Progenitor cell of endocrine pancreas (in vitro differentiated cells): ENCODE data around the gene ADAMTS17. TPM values are rescaled to one million over a fixed set of nuclear protein-coding genes. Genes with fewer than 3 reads are reported as not detected.

Source experiments
- DNase-seq: peaks from one replicate; pipeline ENCODE4 v3.0.0; 2021; ENCODE audit warnings: low spot score; ENCODE audit not compliant: unreplicated experiment
- H3K27ac Mint-ChIP-seq: 2 replicates; pipeline ENCODE4 v1.8.0; 2021; ENCODE audit warnings: mild to moderate bottlenecking, moderate library complexity, mixed read lengths
- H3K27me3 Mint-ChIP-seq: 2 replicates; pipeline ENCODE4 v1.8.0; 2021; ENCODE audit warnings: mixed read lengths
- H3K36me3 Mint-ChIP-seq: 2 replicates; pipeline ENCODE4 v1.8.0; 2022; ENCODE audit warnings: mixed read lengths; ENCODE audit not compliant: insufficient read depth
- H3K4me1 Mint-ChIP-seq: 2 replicates; pipeline ENCODE4 v1.8.0; 2021; ENCODE audit warnings: low read depth, mixed read lengths
- H3K4me3 Mint-ChIP-seq: 2 replicates; pipeline ENCODE4 v1.8.0; 2021; ENCODE audit warnings: low read depth, mild to moderate bottlenecking, moderate library complexity, mixed read lengths
- H3K9me3 Mint-ChIP-seq: 2 replicates; pipeline ENCODE4 v1.8.0; 2021; ENCODE audit warnings: low read depth, mixed read lengths
- CTCF ChIP-seq: fragments of 200-600 bp; sonication (generic); IDR thresholded peaks from one replicate; pipeline ENCODE4 v1.5.0; 2021; ENCODE audit warnings: antibody characterized with exemption, mild to moderate bottlenecking; ENCODE audit not compliant: unreplicated experiment
- total RNA-seq: library from RNA; stranded (reverse); gene quantifications from 2 replicates; pipeline ENCODE4 v1.2.1, GENCODE V29; 2021

Gene ADAMTS17
- total RNA-seq, 1 donor from 2014 or later = 3.5 TPM

DNA sequence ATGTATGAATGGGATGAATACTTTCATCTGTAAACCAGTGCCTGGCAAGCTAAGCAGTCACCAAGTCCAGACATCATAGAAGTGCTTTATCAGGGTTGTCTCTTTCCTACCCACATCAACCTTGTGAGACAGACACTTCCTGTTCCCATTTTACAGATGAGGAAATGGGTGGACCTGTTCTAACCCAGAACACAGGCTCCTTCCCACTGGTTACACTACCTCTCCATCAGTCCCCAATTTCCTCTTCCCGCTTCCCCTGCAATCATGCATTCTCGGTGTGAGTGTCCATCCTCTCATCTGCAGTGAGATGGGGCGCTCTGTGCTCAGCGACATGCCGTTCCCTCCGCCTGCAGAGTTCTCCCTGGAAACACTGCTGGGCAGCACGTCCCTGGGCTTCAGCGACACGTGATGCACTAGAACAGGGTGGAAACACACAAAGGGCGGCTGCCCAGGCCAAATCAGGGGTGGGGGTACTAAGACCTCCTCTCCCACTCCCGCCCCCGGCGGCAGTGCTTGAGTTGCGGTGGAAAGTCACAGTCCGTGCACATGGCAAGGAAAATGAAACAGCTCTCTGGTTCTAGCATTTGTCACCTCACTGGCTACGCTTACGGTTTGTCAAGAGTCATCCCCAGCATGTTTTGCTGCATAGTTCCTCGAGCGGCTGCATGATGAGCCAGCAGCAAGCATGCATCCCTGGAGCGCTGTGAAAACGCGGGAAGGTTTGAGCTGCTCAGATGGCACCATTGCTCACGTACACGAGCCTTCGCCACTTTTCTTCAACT lies 201.1 kb downstream of the ADAMTS17 start:
- Mint-ChIP-seq H3K36me3 (no peaks in the 10 kb centered on the region), H3K4me1 (no peaks in the 10 kb centered on the region), H3K27ac (no peak overlapping the region), H3K9me3 (no peaks in the 10 kb centered on the region), H3K4me3 (no peak overlapping the region), H3K27me3 (peaks cover 6% of the 10 kb centered on the region)
- DNase-seq = no peak
- no peak for TF ChIP-seq CTCF

- Mint-ChIP-seq H3K27ac (no peak overlapping the region), H3K9me3 (no peaks in the 10 kb centered on the region), H3K4me3 (no peak overlapping the region), H3K27me3 (peaks cover 18% of the 10 kb centered on the region), H3K36me3 (no peaks in the 10 kb centered on the region), H3K4me1 (no peaks in the 10 kb centered on the region)
- no peak for TF ChIP-seq CTCF
- no peak for DNase-seq
These were observed 207.2 kb downstream of the ADAMTS17 start for GRCh38 chr15:100134586-100134985.

- H3K9me3 Mint-ChIP-seq = no peaks in the 10 kb centered on the region
- no peaks in the 10 kb centered on the region for H3K36me3 Mint-ChIP-seq
- no peaks in the 10 kb centered on the region for H3K4me1 Mint-ChIP-seq
- H3K27ac Mint-ChIP-seq = no peak overlapping the region
- DNase-seq = no peak
- no peak for TF ChIP-seq CTCF
- H3K4me3 Mint-ChIP-seq = no peak overlapping the region
- peaks cover 18% of the 10 kb centered on the region for H3K27me3 Mint-ChIP-seq
These were observed 207.6 kb downstream of the ADAMTS17 start for GRCh38 chr15:100134089-100134583.

- Mint-ChIP-seq H3K4me1 (no peaks in the 10 kb centered on the region), H3K4me3 (no peak overlapping the region), H3K27me3 (peaks cover 18% of the 10 kb centered on the region), H3K36me3 (no peaks in the 10 kb centered on the region), H3K9me3 (no peaks in the 10 kb centered on the region), H3K27ac (no peak overlapping the region)
- DNase-seq = no peak
- TF ChIP-seq CTCF = no peak
These were observed 208.8 kb downstream of the ADAMTS17 start for GRCh38 chr15:100133001-100133400.

- H3K9me3 Mint-ChIP-seq = no peaks in the 10 kb centered on the region
- no peaks in the 10 kb centered on the region for H3K4me1 Mint-ChIP-seq
- DNase-seq = no peak
- H3K36me3 Mint-ChIP-seq = no peaks in the 10 kb centered on the region
- H3K27ac Mint-ChIP-seq = no peak overlapping the region
- H3K27me3 Mint-ChIP-seq = peaks cover 18% of the 10 kb centered on the region
- no peak overlapping the region for H3K4me3 Mint-ChIP-seq
- no peak for TF ChIP-seq CTCF
These were observed 209.5 kb downstream of the ADAMTS17 start for GRCh38 chr15:100132309-100132708.
